ENCODE measurements around the gene PSMD6. TPM values are rescaled to one million over a fixed set of nuclear protein-coding genes. Genes with fewer than 3 reads are reported as not detected.
A peak's percentile ranks its signal among the peaks of the same experiment; 100 is the strongest.

Gene PSMD6
- total RNA-seq, 1 donor from 2014 or later, result 78.6 TPM

DNA sequence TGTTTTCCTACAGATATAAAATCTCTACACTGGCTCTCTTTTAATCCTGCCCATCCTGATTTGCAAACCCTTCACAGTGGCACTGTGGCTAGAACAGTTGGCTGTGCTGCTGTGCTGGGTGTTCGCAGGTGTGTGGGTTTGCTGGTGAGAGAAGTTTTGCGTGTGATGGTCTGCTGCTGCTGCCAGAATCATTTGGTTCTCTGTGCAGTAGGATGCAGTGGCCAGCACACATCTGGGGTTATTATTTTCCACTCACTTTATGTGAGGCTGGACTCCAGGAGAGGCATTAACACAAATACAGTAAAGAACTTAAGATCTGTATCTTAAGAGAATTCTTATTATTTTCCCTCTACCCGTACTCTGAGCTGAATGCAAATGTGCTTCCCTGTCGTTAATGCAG, 16.0 kb upstream of the PSMD6 start:
- H3K27ac Mint-ChIP-seq (ENCODE audit: unreplicated experiment), result no peak overlapping the region
- H3K4me1 Mint-ChIP-seq (ENCODE audit: low read depth, unreplicated experiment), result peaks cover 11% of the 10 kb centered on the region
- no peak for DNase-seq
- H3K27me3 Mint-ChIP-seq (ENCODE audit: unreplicated experiment), result no peaks in the 10 kb centered on the region
- TF ChIP-seq, protein P1, sequence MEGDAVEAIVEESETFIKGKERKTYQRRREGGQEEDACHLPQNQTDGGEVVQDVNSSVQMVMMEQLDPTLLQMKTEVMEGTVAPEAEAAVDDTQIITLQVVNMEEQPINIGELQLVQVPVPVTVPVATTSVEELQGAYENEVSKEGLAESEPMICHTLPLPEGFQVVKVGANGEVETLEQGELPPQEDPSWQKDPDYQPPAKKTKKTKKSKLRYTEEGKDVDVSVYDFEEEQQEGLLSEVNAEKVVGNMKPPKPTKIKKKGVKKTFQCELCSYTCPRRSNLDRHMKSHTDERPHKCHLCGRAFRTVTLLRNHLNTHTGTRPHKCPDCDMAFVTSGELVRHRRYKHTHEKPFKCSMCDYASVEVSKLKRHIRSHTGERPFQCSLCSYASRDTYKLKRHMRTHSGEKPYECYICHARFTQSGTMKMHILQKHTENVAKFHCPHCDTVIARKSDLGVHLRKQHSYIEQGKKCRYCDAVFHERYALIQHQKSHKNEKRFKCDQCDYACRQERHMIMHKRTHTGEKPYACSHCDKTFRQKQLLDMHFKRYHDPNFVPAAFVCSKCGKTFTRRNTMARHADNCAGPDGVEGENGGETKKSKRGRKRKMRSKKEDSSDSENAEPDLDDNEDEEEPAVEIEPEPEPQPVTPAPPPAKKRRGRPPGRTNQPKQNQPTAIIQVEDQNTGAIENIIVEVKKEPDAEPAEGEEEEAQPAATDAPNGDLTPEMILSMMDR (IDR thresholded peaks at IDR 0.05; ENCODE audit: partially characterized antibody, unreplicated experiment), result no peak
- no peak overlapping the region for H3K4me3 Mint-ChIP-seq (ENCODE audit: unreplicated experiment)
- peaks cover 3% of the 10 kb centered on the region for H3K9me3 Mint-ChIP-seq (ENCODE audit: unreplicated experiment)
- H3K36me3 Mint-ChIP-seq (ENCODE audit: unreplicated experiment), result no peaks in the 10 kb centered on the region

DNA sequence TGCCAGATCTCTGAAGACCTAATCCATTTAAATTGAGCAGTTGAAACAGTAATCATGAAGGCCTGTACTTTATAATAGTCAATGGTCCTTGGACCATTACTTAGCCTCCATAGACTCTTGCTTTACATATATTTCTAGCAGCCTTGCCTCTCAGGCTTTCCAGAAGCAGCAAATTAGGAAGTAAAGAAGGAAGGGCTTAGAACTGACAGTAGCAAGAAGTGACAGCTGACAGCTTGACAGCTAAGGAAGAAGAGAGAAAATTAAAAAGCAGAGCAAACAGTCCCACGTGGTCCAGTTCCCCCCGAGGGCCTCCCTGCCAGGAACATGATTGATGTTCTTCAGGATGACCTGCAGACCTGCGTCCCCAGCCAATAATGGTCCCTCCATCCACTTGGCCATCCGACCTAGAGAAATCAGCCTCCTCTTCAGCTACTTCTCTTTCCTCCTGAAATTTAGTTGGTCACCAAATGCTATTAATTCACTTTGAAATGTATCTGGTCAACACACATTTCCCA, 15.0 kb upstream of the PSMD6 start:
- no peak overlapping the region for H3K27ac Mint-ChIP-seq (ENCODE audit: unreplicated experiment)
- H3K9me3 Mint-ChIP-seq (ENCODE audit: unreplicated experiment), result peaks cover 3% of the 10 kb centered on the region
- peaks cover 11% of the 10 kb centered on the region for H3K4me1 Mint-ChIP-seq (ENCODE audit: low read depth, unreplicated experiment)
- H3K27me3 Mint-ChIP-seq (ENCODE audit: unreplicated experiment), result no peaks in the 10 kb centered on the region
- no peaks in the 10 kb centered on the region for H3K36me3 Mint-ChIP-seq (ENCODE audit: unreplicated experiment)
- no peak overlapping the region for H3K4me3 Mint-ChIP-seq (ENCODE audit: unreplicated experiment)
- peak; percentile 33 for DNase-seq
- TF ChIP-seq, protein P1 (IDR thresholded peaks at IDR 0.05; ENCODE audit: partially characterized antibody, unreplicated experiment), result no peak

DNA sequence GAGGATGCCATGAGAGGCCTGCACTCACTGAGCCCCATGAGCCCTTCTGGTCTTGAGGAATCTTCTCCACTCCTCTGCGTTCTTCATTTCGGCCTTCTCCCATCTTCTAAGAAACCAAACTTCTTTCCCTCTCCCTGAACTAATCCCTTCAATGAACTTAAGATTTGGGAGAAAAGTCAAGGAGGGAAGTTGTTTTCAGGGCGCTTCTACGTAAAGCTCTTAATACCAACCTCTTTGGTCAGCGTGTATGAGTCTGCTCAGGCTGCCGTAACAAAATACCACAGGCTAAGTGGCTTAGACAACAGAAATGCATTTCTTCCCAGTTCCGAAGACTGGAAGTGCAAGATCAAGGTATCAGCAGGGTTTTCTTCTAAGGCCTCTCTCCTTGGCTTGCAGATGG, 13.8 kb upstream of the PSMD6 start:
- no peaks in the 10 kb centered on the region for H3K36me3 Mint-ChIP-seq (ENCODE audit: unreplicated experiment)
- H3K9me3 Mint-ChIP-seq (ENCODE audit: unreplicated experiment), result peaks cover 3% of the 10 kb centered on the region
- DNase-seq, result no peak
- H3K27me3 Mint-ChIP-seq (ENCODE audit: unreplicated experiment), result no peaks in the 10 kb centered on the region
- H3K4me3 Mint-ChIP-seq (ENCODE audit: unreplicated experiment), result no peak overlapping the region
- H3K27ac Mint-ChIP-seq (ENCODE audit: unreplicated experiment), result no peak overlapping the region
- peaks cover 19% of the 10 kb centered on the region for H3K4me1 Mint-ChIP-seq (ENCODE audit: low read depth, unreplicated experiment)
- TF ChIP-seq, protein P1 (IDR thresholded peaks at IDR 0.05; ENCODE audit: partially characterized antibody, unreplicated experiment), result no peak

DNA sequence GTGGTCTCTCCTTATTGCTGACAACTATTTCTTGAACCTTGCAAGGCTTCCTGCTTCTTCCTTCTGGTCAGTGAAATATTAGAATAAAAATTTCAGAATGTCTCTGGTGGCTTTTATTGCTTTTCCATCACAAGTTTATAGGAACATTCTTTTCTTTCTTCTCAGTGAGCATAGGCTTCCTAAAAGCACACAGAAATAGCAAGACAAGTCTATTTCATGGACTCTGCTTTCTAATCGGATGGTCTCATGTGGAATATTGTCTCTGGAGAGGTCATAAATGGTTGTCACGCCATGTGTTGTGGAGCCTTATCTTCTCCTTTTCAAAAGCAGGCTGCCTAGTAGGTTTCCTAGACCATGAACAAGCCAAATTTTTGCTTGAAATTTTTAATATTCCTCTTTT, 9.8 kb upstream of the PSMD6 start:
- no peak overlapping the region for H3K27ac Mint-ChIP-seq (ENCODE audit: unreplicated experiment)
- H3K36me3 Mint-ChIP-seq (ENCODE audit: unreplicated experiment), result no peaks in the 10 kb centered on the region
- no peak overlapping the region for H3K4me3 Mint-ChIP-seq (ENCODE audit: unreplicated experiment)
- H3K9me3 Mint-ChIP-seq (ENCODE audit: unreplicated experiment), result peaks cover 3% of the 10 kb centered on the region
- H3K4me1 Mint-ChIP-seq (ENCODE audit: low read depth, unreplicated experiment), result peaks cover 20% of the 10 kb centered on the region
- TF ChIP-seq, protein P1 (IDR thresholded peaks at IDR 0.05; ENCODE audit: partially characterized antibody, unreplicated experiment), result no peak
- H3K27me3 Mint-ChIP-seq (ENCODE audit: unreplicated experiment), result no peaks in the 10 kb centered on the region
- no peak for DNase-seq

DNA sequence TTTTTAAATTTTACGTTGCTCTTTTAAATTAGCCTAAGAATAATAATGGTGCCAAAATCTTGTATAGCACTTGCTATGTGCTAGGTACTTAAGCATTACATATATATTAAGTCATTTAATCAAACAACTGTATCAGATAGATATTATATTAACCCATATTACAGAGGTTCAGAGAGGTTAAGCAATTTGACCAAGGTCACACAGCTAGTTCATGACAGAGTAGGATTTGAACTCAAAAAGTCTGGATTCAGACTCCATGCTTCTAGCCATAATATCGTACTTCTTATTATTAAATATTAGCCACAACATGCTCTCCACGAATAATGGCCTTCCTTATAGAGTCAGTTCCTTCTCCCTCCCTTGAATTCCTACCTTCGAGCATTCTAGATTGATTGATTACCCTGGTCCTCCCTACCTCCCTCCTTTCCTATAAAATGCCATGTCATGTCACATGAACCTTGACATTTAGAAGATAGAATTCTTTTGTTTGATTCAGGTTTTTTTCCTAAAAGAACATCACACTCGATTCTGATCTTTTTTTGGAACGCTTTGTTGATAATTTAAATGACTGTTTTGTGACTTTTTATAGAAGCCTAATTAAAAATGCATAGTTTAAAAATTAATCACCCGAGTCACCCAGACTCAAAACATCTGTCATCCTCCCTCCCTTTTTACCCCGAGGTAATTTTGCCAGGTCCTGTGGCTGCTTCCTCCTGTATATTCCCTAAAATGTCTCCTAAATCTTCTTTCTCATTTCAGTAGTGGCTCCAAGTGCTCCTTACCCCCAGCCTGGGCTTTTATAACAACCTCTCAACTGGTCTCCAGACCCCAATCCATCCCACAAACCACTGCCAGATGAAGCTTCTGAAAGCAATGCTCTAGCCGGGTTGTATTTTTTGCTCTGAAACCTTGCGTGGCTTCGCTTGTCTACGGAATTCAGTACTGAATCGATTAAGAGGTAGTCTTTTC, 8.5 kb upstream of the PSMD6 start:
- H3K4me1 Mint-ChIP-seq (ENCODE audit: low read depth, unreplicated experiment), result peaks cover 16% of the 10 kb centered on the region
- DNase-seq, result no peak
- TF ChIP-seq, protein P1 (IDR thresholded peaks at IDR 0.05; ENCODE audit: partially characterized antibody, unreplicated experiment), result no peak
- no peaks in the 10 kb centered on the region for H3K9me3 Mint-ChIP-seq (ENCODE audit: unreplicated experiment)
- peak overlapping the region; percentile 22 for H3K4me3 Mint-ChIP-seq (ENCODE audit: unreplicated experiment)
- H3K27me3 Mint-ChIP-seq (ENCODE audit: unreplicated experiment), result no peaks in the 10 kb centered on the region
- H3K27ac Mint-ChIP-seq (ENCODE audit: unreplicated experiment), result peak overlapping the region; percentile 57
- H3K36me3 Mint-ChIP-seq (ENCODE audit: unreplicated experiment), result no peaks in the 10 kb centered on the region
